GM15510 (cell line): Measurements from ENCODE around the gene BCL11B.

ENCODE experiments used
- POLR2A ChIP-seq: IDR thresholded peaks from 3 replicates; pipeline ENCODE4 v1.6.1; 2011; ENCODE audit warnings: borderline replicate concordance; ENCODE audit not compliant: insufficient read length; ENCODE audit errors: extremely low read depth

The BCL11B gene

DNA sequence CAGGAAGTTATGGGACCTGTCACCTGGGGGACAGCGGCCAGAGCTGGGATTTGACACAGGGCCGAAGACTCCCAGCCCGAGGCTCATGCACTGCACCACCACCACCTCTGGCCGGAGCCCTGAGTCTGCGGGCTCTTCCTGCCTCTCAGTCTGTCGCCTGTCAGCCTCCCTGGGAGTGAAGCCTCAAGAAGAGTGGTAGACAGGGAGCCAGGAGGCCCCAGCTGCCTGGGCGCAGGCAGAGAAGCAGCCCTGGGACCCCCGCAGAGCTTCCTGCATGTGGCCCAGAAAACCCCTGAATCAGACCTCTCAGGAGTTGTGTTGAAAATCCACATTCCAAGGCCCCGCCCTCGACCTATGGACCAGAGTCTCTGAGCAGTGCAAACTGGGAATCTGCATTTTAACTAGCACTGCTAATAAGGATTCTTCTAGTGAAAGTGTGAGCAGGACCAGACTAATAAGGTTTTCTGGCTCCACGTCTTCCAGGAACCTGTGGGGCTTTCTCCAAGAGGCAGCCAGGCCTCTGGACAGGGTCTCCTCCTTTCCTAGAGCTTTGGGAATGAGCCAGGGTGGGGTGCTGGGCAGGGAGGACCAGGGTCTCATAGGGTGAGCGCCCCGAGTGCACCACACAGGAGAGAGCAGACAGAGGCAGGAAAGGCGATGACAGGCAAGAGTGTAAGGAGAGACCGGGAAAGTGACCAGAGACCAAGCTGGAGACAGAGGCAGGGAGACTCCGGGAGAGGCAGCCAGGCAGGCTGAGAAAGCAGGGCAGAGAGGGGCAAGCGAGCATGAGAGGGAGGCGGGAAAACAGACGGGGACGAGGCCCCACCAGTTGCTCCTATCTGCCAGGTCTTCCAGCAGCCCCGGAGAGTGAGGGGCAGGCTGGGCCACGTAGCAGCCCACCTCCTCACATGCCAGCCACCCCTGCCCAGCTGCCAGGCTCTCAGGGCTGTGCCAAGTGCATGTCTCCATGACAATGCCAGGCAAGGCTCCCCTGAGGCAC lies 112.4 kb downstream of the BCL11B start:
- no peak for TF ChIP-seq POLR2A

DNA sequence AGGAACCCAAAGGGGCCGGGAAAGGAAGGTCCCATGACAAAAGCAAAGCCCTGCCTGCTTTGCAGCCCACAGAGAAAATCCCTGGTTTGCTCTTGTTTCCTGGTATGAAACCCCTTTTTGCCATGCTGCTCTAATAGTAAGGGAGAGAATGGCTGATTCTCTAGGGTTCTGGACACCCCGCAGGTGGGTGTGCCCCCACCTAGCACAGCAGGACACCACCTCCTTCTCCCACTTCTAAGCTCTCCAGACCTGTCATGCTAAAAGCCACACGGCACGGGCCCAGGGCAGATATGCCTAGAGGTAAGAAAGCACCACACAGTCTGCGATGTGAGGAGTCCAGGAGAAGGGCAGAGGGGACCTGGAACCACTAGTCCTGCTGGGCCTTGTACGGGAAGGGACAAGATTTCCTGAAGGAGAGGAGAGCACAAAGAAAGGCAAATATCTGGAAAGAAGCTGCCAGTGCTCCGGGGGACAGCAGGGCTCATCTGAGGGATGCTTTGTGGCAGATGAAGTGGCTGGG lies 113.3 kb downstream of the BCL11B start:
- TF ChIP-seq POLR2A: no peak

DNA sequence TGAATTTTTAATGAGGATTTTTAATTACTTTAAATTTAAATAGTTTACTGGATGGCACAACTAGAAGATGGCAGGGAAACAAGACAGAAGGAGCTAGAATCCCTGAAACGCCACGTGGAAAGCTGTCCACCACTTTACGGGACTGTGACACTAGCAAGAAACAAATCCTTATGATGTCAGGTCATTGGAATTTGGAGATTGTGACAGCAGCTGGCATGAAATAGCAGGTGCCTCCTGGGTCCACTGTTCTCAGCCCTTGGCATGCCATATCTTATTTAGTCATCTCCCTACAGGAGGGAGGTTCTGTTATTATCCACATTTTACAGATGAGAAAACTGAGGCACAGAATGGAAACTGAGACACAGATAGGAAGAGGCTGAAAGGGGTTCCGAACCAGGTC lies 113.8 kb downstream of the BCL11B start:
- TF ChIP-seq POLR2A: no peak

DNA sequence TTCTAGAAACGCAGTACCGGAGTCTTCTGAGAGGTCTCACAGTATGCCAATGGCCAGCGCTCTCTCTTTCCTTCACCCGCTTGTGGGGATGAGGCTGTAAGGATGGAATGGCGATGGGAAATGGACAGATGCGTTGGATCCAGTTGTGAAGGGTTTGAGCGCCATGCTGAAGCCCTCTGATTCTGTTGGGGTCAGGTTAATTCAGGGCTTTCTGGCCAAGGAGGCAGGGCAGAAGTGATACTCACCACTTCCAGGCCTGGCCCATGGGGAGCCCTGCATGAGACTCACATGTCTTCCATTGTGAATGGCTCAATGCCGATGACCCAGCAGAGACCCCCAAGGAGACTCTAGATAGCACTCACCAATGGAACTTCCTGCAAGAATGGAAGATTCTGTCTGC lies 114.3 kb downstream of the BCL11B start:
- TF ChIP-seq POLR2A: no peak

DNA sequence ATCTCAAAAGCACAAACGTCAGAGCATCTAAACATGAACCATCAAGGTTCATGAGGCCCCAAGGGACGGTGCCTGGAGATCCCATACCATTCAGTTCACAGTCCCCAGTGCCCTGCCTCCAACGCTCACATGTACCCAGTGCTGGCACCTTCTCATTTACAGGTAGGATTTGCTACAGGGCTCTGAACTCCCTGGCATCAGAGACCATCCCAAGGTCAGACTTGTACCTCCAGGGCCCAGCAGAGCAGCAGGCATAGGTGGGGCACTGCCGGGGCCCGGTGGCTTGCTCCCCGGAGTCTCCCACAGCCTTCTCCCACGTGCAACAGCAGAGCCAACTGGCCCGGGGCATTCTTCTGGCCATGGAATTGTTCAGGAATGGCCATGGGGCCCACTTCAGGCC lies 114.8 kb downstream of the BCL11B start:
- TF ChIP-seq POLR2A: no peak

DNA sequence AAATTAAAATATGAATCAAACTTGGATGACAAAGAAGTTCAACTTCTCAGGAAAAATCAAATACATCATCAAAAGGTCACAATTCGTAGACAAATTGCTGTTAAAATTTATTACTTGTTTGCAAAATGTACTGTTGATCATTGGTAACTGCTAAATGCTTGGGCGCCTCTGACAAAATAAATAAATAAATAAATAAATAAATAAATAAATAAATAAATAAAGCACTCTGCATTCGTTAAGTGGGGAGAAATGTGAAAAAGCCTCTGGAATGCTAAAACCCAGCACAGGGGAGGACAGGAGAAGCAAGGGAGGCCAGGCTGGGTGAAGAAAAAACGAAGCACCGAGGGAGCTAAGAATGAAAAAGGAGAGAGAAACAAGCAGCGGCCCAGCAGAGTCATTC lies 115.2 kb downstream of the BCL11B start:
- TF ChIP-seq POLR2A: no peak

DNA sequence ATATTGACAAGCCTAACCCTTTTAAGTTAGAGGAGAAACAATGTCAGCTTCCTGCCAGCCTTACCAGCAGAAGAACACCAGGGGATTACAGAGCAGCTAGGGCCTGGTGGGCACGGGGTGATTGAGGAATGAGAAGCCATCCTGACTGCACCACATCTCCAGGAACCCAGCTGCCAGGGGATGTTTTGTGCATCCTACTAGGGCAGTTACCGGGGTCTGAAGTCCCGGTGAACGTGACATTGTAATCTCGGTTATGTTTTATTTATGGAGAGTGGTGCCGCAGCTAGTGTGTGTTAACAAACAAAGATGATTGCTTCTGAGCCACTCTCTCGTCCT lies 115.9 kb downstream of the BCL11B start:
- TF ChIP-seq POLR2A: no peak

DNA sequence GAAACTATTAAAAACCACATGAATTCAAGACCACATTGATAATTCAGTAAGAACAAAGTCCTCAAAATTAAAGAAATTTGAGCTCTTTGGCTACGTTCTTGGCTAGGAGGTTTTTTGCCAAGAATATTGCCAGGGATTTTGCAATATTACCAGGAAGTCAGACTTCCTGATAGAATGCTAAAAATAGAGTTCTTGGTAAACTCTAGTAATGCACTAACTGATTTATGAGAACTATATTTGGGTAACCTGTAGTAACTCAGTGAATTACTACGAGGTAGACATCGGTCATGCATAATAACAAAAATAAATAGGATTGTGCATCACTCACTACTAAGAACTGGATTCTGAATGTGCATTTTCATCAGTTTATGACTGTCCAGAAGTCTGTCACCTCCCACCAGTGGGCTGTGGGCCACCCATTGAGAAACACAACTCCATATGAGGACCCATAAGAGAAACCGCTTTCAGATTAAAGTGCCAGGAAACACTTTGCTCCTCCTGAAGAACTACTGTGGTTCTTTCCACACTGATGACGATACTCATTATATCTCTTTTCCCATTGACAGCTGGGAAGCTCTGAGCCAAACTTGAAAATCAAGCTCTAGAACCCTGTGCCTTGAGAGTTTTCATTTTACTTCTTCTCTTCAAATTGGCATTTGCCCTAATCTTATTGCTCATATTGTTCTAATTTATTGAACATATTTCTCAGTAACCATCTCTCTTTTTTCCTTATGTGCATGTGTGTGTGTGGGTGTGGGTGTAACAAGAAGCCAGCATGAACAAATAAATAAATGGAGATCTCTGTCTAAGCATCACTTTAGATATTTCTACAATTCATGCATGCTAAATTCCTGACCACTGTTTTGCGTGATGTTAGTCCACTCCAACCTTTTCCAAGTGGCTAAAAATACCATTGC lies 116.6 kb downstream of the BCL11B start:
- no peak for TF ChIP-seq POLR2A

DNA sequence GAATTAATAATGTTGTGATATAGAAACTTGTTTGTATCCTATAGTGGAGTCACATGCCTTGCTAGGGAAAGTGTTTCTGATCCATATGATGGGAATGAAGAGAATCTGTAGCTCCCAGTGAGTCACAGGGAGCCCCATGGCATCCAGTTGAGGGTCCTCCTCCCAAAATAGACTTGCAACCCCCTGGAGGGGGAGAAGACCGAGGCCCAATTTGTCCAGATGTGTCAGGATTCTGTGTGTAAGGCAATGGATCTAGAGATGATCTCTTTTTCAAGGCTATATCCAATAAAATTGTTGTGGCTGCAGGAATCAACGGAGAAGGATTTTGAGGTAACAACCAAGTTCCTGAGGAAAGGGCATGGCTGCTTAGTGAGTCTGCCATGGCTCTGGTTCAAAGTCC lies 121.8 kb downstream of the BCL11B start:
- TF ChIP-seq POLR2A: no peak

DNA sequence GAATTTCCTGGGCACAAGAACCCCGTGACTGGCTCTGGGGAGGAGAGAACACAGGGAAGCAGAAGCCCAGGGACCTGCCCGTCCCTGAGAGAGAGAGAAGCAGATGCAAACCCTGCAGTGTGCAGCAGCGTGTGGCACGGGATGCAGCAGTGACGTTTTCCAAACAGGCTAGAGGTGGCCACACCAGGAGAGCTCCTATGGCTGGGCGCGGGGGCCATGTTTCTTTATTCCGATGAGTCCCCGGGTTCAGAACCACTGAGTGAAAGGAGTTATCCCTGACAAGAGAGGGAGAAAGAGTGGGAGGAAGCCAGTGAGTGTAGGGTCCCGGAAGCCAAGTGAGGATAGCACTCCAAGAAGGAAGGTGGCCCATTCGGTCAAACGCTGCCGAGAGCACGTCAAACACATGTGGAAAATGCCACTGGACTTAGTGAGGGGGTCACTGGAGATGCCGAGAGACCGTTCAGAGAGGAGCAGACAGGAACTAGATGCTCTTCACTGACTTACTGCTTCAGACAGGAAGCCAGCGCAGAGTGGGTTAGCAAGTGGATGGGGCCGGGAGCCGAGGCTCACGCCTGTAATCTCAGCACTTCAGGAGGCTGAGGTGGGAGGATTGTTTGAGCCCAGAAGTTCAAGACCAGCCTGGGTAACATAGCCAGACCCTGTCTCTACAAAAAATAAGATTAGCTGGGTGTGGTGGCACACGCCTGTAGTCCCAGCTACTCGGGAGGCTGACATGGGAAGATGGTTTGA lies 123.0 kb downstream of the BCL11B start:
- TF ChIP-seq POLR2A: no peak

DNA sequence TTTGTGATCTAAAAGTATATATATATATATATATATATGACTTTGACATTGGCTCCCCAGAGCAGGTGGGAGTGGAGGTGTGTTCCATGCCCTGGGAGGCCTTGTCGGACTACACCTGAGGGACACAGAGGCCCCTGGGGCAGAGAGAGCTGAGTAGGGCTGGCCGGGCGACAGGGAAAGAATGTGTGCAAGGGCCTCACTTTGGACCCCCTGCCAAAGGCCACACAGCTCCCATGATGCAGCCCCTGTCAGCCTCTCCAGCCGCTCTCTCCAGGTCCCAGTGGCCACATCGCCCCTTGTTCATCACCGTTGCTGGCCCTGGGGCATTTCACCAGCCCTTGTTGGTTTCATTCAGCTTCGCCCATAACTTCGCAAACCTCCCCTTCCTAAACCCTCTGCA lies 123.9 kb downstream of the BCL11B start:
- no peak for TF ChIP-seq POLR2A

DNA sequence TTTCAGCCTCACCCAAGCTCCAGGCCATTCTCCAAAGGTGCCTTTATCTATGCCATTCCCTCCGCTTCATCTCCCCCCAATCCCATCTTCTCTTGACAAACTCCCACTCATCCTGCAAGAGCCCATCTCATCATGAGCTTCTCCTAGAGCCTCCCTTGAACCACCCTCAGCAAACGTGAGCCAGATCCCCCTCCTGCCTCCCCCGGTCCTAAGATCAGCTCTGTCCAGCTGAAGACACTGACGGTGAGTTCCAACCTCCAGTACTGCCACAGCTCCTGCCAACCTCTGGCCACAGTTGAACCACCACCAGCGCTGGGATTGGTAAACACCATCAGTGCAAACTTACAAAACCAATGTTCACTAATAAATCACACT lies 124.6 kb downstream of the BCL11B start:
- no peak for TF ChIP-seq POLR2A

DNA sequence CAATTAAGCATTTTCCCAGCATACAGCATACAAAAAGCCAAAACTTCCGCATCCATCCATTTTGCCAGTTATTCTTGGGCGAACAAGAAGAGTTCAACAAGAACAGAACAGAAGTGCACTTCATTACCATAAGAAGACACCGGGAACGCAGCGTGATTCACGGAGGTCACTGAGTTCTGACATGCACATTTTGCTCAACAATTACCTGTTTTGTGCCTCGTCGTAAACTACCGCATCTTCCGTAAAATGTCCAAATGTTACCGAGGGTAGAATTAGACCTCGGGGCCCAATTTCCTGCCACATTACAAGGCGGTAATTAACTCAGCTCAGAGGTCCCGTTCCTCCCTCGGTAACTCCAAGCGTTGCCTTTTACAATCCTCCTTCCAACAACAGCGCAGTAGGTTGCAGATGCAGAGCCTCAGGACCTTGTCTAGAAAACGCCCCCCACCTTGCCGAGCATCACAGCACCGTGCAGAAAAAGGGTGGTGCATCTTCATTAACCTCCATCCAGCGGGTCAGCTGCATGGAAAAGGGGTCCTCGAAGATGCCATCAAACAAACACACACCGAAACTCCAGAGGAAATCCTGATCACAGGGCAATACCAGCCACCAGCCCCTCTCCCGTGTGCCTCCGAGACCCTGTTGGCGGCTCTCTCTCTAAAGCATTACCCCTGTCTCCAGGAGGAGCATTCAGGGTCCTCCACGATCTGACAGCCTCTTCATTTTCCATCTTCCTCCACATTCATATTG lies 125.2 kb downstream of the BCL11B start:
- TF ChIP-seq POLR2A: no peak

DNA sequence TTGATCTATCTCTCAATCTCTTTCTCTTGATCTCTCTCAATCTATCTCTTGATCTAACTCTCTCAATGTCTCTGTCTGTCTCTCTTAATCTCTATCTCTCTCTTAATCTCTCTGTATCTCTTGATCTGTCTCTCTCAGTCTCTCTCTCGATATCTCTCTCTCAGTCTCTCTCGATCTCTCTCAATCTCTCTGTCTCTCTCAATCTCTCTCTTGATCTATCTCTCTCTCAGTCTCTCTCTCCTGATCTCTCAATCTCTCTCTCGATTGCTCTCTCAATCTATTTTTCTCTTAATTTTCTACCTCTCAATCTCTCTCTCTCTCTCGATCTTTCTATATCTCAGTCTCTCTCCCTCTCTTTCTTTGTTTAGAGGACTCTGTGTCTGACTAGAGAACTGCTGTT lies 126.7 kb downstream of the BCL11B start:
- no peak for TF ChIP-seq POLR2A
